GM19397 (cell line): ENCODE measurements around the gene ANKRD36.
"Not testable (repeated sequence)": the region's sequence is repeated elsewhere in the genome, so short reads cannot be mapped to it uniquely, and the experiment has no call there.

Experiments used
- ATAC-seq: cut with Tn5 transposase; IDR thresholded peaks from one replicate; pipeline ENCODE4 v1.9.1; 2021; ENCODE audit warnings: mild to moderate bottlenecking, moderate library complexity; ENCODE audit not compliant: unreplicated experiment

ANKRD36 gene

DNA sequence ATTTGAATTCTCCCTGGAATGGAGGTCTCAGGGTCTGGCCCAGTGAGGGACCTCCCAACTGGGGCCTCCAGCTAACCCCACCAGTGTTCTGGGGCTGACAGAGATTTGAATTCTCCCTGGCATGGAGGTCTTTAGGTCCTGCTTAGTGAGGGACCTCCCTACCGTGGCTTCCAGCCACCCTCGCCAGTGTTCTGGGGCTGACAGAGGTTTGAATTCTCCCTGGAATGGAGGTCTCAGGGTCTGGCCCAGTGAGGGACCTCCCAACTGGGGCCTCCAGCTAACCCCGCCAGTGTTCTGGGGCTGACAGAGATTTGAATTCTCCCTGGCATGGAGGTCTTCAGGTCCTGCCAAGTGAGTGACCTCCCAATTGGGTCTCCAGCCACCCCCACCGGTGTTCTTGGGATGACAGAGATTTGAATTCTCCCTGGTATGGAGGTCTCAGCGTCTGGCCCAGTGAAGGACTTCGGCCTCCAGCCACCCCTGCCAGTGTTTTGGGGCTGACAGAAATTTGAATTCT is 155.2 kb downstream of the ANKRD36 start:
- ATAC-seq: not testable (repeated sequence)

DNA sequence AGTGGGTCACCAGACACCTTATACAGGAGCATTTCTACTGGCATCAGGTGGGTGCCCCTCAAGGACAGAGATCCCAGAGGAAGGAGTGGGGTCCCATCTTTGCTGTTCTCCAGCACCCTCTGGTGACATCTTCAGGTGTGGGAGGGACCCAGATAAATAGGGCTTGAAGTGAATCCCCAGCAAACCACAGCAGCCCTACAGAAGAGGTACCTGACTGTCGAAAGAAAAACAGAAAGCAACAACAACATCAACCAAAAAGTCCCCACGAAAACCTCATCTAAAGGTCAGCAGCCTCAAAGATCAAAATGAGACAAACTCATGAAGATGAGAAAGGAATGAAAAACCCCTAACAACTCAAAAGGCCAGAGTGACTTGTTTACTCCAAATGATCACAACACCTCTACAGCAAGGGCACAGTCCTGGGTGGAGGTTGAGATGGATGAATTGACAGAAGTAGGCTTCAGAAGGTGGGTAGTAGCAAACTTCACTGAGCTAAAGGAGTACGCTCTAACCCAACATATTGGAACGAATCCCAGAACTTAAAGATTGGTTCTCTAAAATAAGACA is 163.4 kb downstream of the ANKRD36 start:
- not testable (repeated sequence) for ATAC-seq

DNA sequence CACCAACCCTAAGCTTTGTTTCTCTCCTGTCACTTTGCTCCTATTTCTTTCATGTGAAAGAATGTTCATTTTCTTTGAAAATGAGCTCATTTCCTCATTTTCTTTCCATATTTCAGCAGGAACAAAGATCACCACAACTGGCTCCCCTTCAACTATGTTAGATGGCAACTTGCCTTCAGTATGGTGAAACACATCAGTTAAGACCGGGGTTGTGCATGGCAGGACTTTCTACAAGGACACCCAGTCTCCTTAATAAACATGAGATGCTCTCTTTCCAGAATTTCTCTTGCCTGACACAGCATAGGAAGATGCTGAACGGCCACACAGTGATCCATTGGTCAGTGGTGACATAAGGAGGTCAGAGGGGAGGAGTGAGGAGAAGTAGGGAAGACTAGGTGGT is 172.2 kb downstream of the ANKRD36 start:
- not testable (repeated sequence) for ATAC-seq

DNA sequence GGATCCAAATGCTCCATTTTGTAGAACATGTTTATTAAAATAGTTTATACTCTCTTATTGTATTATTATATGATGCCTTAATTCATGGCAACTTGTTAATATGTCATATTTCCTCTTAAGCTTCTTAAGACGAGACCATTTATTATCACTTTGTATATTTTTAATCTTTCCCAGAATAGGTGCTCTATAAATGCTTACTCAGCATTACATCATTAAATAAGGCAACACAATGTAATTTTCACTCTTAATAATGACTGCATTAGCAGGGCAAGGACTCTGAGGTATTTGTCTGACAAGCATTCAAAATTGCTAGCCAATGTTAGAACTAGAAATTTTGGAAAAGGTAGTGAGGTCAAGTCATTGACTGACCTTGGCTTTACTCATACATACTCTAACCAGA is 180.7 kb downstream of the ANKRD36 start:
- ATAC-seq: not testable (repeated sequence)
